Mucosa of stomach (tissue), 1 donor: Measurements from ENCODE around the gene FOXO6.

Source experiments
- H3K27me3 ChIP-seq: one replicate; pipeline ENCODE4 v1.7.0; 2013; ENCODE audit warnings: mild to moderate bottlenecking, low read length; ENCODE audit not compliant: control insufficient read depth, insufficient read depth
- H3K36me3 ChIP-seq: one replicate; pipeline ENCODE4 v1.7.0; 2013; ENCODE audit warnings: low read length; ENCODE audit not compliant: control insufficient read depth, insufficient read depth
- H3K4me1 ChIP-seq: one replicate; pipeline ENCODE4 v1.7.0; 2013; ENCODE audit warnings: mild to moderate bottlenecking, low read length; ENCODE audit not compliant: control insufficient read depth, insufficient read depth
- H3K4me3 ChIP-seq: one replicate; pipeline ENCODE4 v1.7.0; 2013; ENCODE audit warnings: low read length
- H3K9ac ChIP-seq: one replicate; pipeline ENCODE4 v1.7.0; 2013; ENCODE audit warnings: mild to moderate bottlenecking, low read length, moderate library complexity
- H3K9me3 ChIP-seq: one replicate; pipeline ENCODE4 v1.7.0; 2013; ENCODE audit warnings: mild to moderate bottlenecking, low read length, moderate library complexity; ENCODE audit not compliant: control insufficient read depth
- donor health status: Pancreatic carcinoma.

FOXO6 gene

DNA sequence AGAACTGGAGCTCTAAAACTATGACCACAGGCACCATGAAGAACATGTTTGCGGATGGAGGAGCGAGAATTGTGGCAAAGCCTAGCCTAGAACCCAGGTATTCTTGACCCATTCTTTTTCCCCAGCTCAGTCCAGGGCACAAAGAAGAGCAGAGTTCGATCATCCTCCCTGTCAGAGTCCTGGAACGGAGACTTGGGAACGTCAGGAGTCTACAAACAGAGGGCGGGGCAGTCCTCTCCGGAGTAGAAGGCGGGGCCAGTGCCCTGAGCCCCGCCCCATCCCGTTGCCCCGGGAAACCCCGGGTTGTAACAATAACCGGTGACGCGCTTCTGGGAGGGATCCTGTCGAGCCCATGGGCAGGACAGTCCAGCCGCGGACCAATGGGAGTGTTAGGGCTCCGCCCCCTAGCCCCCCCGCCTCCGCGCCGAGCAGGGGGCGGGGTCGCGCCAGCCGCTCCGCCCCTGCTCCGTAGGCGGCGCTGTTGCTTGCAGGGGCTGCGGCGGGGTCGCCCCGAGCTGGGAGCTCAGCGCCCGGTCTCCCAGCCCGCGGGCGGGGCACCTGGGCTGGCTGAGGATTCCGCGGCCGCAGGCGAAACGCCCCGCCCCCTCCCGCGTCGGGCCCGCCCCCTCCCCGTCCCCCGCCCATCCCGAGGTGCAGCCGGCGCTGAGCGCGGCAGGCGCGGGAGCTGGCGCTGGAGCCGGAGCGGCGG, at the start of gene FOXO6:
TSS of gene FOXO6 (plus strand) at position 649 of the 709 bp plus-strand sequence.
- no peaks in the 10 kb centered on the region for H3K36me3 ChIP-seq
- H3K4me3 ChIP-seq: no peak within 1 kb of the TSS
- H3K9ac ChIP-seq: peak within 1 kb of the TSS; percentile 41
- peaks cover 44% of the 10 kb centered on the region for H3K4me1 ChIP-seq
- peaks cover 31% of the 10 kb centered on the region for H3K27me3 ChIP-seq
- no peaks in the 10 kb centered on the region for H3K9me3 ChIP-seq

DNA sequence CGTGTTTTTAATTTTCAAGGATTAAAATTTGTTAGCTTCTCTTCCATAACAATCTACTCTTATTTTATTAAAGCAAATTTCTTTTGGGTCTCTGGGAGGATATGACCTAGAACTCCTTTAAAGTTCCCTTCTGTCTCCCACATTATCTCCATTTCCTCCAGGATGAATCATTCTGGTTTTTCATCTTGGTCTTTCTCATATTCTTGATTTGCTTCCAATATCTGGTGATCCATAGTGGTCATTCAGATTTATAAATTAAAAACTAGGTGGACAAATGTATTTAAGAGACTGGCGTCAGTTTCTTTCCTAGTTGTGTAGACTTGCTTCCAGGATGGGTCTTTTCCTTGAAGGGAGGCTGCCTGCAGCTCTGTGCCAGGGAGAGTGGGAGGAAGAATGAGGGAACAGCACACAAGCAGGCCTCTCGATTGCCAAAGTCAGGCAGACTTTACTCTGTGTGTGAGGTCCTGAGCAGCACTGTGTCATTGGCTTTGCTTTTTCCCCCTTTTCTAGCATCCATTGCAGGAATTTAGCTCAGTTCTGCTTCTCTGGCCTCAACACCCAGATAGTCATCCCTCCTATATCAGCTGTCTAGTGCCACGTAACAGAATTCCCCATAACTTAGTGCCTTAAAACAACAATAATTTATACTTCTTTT, 48.1 kb upstream of the FOXO6 start:
- no peak overlapping the region for H3K9ac ChIP-seq
- no peaks in the 10 kb centered on the region for H3K4me1 ChIP-seq
- H3K36me3 ChIP-seq: no peaks in the 10 kb centered on the region
- H3K4me3 ChIP-seq: no peak overlapping the region
- H3K27me3 ChIP-seq: no peaks in the 10 kb centered on the region
- no peaks in the 10 kb centered on the region for H3K9me3 ChIP-seq

DNA sequence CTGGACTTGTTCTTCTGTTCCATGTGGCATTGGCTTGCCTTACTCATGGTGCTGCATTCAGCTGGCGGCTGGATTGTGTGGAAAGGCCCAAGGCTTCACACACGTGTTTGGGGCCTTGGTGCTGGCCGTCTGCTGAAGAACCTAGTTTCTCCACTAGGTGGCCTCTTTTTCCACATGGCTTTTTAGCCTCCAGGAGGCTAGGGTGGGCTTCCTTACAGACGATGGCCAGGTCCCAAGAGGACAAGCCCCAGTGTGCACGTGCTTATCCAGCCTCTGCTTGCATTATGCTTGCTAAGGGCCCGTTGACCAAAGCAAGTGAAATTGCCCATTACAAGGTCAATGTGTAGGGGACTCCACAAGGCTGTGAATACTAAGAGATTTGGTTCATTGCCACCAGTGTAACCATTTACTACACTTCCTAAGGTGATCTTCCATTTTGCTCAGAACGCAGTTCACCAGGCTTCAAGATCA, 47.5 kb upstream of the FOXO6 start:
- Histone ChIP-seq H3K9me3 (no peaks in the 10 kb centered on the region), H3K9ac (no peak overlapping the region), H3K27me3 (no peaks in the 10 kb centered on the region), H3K4me1 (no peaks in the 10 kb centered on the region), H3K36me3 (no peaks in the 10 kb centered on the region), H3K4me3 (no peak overlapping the region)

- Histone ChIP-seq H3K4me1 (no peaks in the 10 kb centered on the region), H3K9me3 (no peaks in the 10 kb centered on the region), H3K9ac (no peak overlapping the region), H3K4me3 (no peak overlapping the region), H3K36me3 (no peaks in the 10 kb centered on the region), H3K27me3 (no peaks in the 10 kb centered on the region)
Observed at GRCh38 chr1:41314376-41315145, 46.7 kb upstream of the FOXO6 start.

DNA sequence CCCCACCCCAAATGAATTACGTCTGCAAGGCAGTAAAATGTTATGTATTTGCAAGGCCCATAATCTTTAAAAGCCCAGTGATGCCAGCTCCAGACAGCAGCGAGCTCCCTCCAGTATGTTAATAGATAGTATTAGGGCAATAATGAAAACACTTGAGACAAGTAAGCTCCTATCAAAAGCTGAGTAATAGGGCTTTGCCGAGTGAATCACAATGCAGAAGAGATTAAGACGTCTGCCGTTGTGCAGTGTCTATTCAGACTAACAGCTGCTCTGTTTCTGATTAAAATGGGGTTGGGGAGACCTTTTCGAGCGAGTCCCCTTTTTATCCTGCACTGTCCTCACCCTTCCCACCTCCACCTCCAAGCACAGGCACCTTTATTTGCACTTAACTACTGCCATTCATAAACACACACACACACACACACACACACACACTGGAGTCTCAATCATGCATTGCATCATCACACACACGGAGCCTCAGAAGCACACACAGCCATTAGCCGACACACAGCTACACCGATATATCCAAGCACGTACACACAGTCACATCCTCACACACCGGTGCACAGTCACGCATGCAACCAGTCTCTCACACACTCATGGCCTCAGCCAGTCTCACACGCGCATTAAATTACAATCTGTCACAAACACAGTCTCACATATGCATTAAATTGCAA, 46.0 kb upstream of the FOXO6 start:
- no peaks in the 10 kb centered on the region for H3K36me3 ChIP-seq
- H3K4me3 ChIP-seq: no peak overlapping the region
- no peak overlapping the region for H3K9ac ChIP-seq
- no peaks in the 10 kb centered on the region for H3K27me3 ChIP-seq
- H3K9me3 ChIP-seq: no peaks in the 10 kb centered on the region
- no peaks in the 10 kb centered on the region for H3K4me1 ChIP-seq

DNA sequence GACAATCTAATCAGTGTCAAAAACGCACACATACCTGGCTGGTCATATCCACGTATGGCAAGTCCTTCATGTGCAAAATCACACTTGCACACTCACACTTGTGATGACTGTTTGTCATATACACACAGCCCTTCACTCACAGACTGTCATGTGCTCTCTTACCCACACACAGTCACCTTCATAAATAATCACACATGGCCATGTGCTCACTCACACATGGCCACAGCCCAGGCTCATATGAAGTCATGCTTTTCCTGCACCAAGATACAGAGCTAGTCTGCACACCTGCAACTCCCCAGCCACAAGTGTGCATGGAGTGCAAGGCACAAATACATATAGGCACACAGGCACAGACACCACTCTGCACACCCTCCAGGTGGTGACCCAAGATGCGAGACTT, 45.4 kb upstream of the FOXO6 start:
- Histone ChIP-seq H3K4me3 (no peak overlapping the region), H3K9ac (no peak overlapping the region), H3K27me3 (no peaks in the 10 kb centered on the region), H3K9me3 (no peaks in the 10 kb centered on the region), H3K4me1 (no peaks in the 10 kb centered on the region), H3K36me3 (no peaks in the 10 kb centered on the region)

DNA sequence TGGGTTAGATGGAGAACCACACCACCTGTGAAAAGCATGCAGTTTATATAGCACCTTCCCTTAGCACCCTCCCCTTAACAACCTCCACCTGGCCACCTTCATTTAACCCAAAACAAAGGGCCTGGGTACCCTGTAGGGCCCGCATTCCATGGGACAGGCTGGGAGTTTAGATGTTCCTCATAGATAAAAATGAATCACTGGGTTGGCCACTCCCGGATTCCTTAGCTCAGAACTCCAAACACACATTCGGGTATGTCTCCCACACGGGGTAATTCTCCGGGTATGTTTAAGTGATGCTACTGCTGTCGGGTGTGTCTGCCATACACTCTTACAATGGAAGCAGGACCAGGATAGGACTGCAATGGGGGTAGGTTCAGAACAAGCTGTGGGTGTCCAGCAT, 43.9 kb upstream of the FOXO6 start:
- Histone ChIP-seq H3K9ac (no peak overlapping the region), H3K4me3 (no peak overlapping the region), H3K36me3 (no peaks in the 10 kb centered on the region), H3K27me3 (no peaks in the 10 kb centered on the region), H3K4me1 (no peaks in the 10 kb centered on the region), H3K9me3 (no peaks in the 10 kb centered on the region)

GRCh38 chr1:41318135-41318534, 43.1 kb upstream of the FOXO6 start:
- Histone ChIP-seq H3K4me3 (no peak overlapping the region), H3K4me1 (no peaks in the 10 kb centered on the region), H3K36me3 (no peaks in the 10 kb centered on the region), H3K9ac (no peak overlapping the region), H3K27me3 (no peaks in the 10 kb centered on the region), H3K9me3 (no peaks in the 10 kb centered on the region)

DNA sequence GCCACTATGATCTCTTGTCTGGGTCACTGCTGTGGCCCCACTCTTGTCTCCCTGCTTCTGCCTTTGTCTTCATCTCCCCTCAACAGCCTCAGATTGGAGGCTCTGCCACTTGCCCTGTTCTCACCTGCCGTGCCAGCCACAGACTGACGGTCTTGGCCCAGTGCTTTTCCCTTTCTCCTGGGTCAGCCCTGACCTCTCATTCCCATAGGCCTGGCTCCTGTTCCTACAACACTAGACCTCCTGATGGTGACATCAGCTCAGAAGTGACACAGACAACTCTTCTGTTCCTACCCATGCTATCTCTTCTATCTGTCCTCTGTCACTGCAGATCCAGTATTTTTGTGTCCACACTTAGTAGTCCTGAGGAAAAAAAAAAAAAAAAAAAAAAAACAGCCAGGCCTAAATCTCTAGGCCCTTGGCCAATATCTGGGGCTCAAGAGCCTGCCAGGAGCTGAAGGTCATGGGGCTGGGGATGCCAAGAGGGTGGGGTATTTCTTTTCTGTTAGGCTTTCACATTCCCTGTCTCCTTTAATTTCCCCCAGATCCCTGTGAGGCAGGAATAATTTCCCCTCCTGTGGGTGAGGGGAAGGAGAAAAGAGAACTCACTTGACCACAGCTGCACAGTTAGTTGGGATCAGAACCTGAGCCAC, 42.0 kb upstream of the FOXO6 start:
- no peaks in the 10 kb centered on the region for H3K27me3 ChIP-seq
- H3K4me1 ChIP-seq: no peaks in the 10 kb centered on the region
- no peak overlapping the region for H3K9ac ChIP-seq
- H3K36me3 ChIP-seq: no peaks in the 10 kb centered on the region
- no peaks in the 10 kb centered on the region for H3K9me3 ChIP-seq
- H3K4me3 ChIP-seq: no peak overlapping the region

GRCh38 chr1:41319807-41320711, 41.2 kb upstream of the FOXO6 start:
- Histone ChIP-seq H3K27me3 (no peaks in the 10 kb centered on the region), H3K9ac (no peak overlapping the region), H3K4me3 (no peak overlapping the region), H3K4me1 (no peaks in the 10 kb centered on the region), H3K9me3 (no peaks in the 10 kb centered on the region), H3K36me3 (no peaks in the 10 kb centered on the region)
